HG02870 (cell line): ENCODE data around the gene GPR108.

Experiments used
- ATAC-seq: cut with Tn5 transposase; IDR thresholded peaks from one replicate; pipeline ENCODE4 v1.9.1; 2021; ENCODE audit warnings: mild to moderate bottlenecking, moderate library complexity; ENCODE audit not compliant: unreplicated experiment

GPR108 gene

GRCh38 chr19:6682607-6683128, 54.7 kb downstream of the GPR108 start:
- ATAC-seq = no peak

- ATAC-seq = no peak
These were observed 57.2 kb downstream of the GPR108 start for GRCh38 chr19:6680141-6680540.
